GM12874 (cell line): ENCODE results near the gene TRMT61A.

Experiments used
- TF ChIP-seq, protein P1 (sequence below): IDR thresholded peaks from 2 replicates; pipeline ENCODE4 v1.5.1; 2011; ENCODE audit warnings: low read depth, mild to moderate bottlenecking, control low read depth, low read length, moderate library complexity; ENCODE audit not compliant: insufficient read depth

The TRMT61A gene

DNA sequence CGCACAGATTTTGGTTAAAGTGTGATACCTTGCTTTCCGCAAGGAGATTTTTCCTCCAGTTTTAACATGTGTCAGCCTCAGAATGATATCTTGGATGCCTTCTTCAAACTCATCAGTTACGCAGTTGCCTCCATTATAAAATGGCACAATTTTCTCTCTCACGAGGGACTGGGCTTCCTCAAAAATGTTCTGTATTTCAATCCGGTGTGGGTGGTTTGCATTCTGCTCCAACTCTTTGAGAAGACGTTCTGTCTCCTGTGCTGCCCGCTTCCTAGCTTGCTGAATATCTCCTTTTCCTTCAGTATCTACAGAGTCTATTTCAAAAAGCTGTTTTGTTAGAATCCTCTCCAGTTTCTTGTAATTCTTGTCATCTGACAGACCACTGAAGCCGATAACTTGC, 31.7 kb downstream of the TRMT61A start:
- TF ChIP-seq, protein P1, sequence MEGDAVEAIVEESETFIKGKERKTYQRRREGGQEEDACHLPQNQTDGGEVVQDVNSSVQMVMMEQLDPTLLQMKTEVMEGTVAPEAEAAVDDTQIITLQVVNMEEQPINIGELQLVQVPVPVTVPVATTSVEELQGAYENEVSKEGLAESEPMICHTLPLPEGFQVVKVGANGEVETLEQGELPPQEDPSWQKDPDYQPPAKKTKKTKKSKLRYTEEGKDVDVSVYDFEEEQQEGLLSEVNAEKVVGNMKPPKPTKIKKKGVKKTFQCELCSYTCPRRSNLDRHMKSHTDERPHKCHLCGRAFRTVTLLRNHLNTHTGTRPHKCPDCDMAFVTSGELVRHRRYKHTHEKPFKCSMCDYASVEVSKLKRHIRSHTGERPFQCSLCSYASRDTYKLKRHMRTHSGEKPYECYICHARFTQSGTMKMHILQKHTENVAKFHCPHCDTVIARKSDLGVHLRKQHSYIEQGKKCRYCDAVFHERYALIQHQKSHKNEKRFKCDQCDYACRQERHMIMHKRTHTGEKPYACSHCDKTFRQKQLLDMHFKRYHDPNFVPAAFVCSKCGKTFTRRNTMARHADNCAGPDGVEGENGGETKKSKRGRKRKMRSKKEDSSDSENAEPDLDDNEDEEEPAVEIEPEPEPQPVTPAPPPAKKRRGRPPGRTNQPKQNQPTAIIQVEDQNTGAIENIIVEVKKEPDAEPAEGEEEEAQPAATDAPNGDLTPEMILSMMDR: no peak

DNA sequence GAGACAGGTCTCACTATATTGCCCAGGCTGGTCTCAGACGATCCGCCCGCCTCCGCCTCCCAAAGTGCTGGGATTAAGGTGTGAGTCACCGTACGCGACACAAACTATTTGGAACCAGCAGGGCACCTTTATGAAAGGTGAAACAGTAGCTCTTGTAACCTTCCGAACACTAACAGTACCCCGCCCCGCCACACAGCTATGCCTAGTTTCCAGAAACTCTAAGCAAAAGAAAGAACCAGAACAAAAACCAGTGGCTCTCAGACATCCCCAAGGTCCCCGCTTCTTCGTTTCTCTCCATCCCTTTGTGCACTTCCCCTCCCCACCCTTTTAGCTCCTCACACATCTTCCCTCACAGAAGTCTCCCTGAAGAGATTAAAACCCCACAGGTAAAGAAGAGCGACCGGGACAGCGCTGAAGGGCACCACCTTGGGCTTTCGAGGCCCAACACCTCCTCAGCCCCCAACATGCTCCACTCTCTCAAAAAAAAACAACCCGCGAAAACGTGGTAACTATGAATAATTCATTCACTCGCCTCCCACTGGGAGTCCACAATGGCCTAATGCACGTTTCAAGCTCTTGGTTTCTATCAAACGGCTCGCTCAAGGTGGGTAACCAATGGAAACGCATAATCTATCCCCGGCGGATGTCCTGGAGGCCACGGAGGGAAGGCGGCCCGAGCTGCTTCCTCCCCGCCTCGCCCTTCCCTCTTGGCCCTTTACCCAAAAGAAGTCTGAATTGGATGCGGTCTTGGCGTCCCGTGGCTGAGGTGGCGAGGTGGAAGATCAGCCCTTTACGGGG, 32.6 kb downstream of the TRMT61A start:
- TF ChIP-seq, protein P1: no peak

DNA sequence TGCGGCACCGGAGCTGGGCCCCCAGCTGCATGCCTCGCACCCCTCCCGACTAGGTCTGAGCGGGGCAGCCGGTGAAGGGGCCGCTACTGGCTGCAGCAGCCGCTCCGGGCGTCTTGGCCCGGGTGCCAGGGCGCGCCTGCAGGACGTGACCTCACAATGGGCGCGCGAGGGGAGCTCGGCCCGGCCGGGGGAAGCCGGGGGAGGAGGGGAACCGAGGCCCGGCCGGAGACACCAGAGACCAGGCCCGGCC, 33.1 kb downstream of the TRMT61A start:
- TF ChIP-seq, protein P1: no peak

DNA sequence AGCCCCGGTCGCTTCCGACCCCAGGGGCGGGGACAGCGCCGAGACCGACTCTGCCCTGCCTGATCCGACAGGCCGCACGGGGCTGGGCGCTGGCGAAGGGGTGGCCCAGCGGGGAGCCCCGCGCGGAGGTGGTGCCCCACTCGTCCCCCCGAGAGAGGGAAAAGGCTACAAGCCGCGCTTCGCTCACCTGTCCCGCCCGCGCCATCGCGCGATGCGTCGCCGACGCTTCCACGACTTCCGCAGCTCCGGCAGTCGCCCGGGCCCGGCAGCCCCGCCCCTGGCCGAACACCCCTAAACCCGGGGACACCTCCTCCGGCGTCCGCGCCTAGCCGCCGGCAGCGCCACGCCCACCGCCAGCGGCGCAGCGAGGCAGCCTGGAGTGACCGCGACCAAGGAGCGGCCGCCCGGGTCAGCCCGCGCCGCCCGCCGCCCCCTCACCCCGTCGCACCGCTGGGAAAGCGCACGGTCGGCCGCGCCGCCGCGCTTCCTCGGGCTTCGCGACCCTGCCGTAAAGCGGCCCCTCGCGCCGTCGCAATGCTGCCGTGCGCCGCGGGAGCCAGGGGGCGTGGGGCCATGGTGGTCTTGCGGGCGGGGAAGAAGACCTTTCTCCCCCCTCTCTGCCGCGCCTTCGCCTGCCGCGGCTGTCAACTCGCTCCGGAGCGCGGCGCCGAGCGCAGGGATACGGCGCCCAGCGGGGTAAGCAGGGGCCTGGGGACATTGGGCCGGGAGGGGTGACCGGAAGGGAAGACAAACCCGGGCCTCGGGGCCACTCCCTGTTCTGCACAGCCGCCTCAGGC, 33.6 kb downstream of the TRMT61A start, which contains the start of the genes BAG5 and COA8:
BAG5 (minus strand) TSS at position 229 of the 797 bp plus-strand sequence. CDS start 1,493 bp downstream, outside the sequence.
COA8 (plus strand) TSS at position 532 of the 797 bp plus-strand sequence; CDS start at position 574, 42 bp downstream.
- TF ChIP-seq, protein P1: no peak

DNA sequence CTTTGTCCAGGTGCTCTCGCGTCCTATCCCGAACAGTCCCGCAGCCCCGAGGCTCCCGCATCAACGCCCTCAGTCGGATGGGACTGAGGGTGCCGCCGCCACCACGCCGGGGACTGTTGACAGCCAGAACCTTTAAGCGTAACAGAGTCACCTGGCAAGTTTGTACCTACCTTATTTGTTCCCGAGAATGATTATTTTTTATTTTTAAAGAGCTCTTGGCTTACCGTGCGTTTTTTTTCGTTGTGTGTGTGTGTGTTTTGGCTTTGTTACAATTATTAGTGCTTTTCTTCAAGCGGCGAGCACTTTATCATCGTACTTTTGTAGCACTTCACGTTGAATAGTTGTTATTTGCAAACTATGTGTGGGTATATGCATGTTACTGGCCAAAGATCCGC, 34.2 kb downstream of the TRMT61A start:
- TF ChIP-seq, protein P1: no peak

GRCh38 chr14:103563844-103564505, 35.0 kb downstream of the TRMT61A start:
- TF ChIP-seq, protein P1: no peak

DNA sequence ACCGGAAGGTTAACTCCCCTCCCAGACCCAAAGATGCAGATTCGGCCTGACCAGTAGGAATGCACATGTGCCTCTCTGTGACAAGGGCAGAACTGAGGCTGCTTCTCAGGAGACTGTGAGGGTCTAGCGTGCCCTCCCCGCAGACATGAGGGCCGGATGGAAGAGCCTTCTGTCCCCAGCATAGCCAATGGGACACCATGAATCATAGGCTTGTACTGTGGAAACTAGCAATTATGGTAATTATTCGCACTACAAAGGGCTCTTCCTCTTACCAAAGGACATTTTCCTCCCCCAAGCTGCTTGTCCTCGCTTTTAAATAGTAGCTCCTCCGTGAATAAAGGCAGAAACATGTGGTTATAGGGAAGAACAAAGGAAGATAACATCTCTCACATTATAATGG, 40.0 kb downstream of the TRMT61A start:
- TF ChIP-seq, protein P1: no peak
